Activated CD4-positive, CD25-positive, alpha-beta regulatory T cell (primary cell): ENCODE results near the gene OR4N5.
"Not testable (repeated sequence)": the region's sequence is repeated elsewhere in the genome, so short reads cannot be mapped to it uniquely, and the experiment has no call there.

Source experiments
- DNase-seq, 4 experiments: peaks; one replicate each; lab custom pipeline; 2025; lab: John Stamatoyannopoulos, UW

The OR4N5 gene, protein sequence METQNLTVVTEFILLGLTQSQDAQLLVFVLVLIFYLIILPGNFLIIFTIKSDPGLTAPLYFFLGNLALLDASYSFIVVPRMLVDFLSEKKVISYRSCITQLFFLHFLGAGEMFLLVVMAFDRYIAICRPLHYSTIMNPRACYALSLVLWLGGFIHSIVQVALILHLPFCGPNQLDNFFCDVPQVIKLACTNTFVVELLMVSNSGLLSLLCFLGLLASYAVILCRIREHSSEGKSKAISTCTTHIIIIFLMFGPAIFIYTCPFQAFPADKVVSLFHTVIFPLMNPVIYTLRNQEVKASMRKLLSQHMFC

DNA sequence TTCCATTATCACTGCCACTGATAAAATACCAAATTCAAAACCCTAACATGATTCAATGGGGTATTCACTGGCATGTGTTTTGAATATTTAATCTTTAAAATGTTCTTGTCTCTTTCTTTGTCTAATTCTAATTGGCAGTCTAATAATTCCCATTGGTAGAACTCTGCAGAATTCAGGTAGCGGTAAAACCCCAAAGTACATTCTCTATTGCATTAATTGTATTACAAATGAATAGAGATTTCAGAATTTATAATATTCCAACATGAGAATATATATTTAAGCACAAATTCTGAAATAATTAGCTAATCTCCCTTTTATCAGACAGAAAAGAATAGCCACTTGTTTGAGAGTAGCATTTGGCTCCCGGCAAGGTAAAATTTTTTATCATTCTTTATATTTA lies at the start of gene OR4N5:
TSS of gene OR4N5 (plus strand) at position 301 of the 400 bp plus-strand sequence. CDS start 4,916 bp downstream, outside the sequence.
- no peak for DNase-seq

DNA sequence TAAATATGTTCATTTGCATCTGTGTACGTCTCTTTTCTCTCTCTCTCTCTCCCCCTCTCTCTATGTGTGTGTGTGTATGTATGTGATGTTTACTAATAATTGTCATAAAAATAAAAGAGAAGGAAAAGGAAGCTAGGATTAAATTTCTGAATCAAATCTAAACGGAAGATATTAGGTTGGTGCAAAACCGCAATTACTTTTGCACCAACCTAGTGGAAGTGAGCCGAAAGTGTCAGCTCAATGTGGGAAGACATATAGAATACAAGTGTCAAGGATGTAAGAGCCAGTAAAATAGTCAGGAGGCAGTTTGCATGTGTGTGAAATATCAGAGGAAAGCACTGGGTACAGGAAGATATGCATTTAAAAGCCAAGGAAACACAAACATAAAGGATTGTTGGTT lies 46.6 kb upstream of the OR4N5 start:
- DNase-seq, result no peak

DNA sequence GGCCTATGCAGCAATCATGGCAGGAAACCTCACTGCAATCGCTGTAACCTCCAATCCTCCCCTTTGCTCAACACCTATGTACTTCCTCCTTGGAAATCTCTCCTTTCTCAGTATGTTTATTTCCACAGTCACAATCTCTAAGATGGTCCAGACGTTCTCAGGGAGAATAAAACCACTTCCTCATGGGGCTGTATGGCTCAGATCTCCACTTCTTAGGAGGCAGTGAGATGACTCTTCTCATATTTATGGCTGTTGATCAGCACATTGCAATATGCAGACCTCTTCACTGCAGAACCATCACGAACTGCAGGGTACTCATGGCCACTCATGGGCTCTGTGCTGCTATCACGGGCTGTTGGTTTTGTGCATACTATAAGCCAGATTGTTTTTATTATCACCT lies 45.2 kb upstream of the OR4N5 start:
- no peak for DNase-seq

- not testable (repeated sequence) for DNase-seq
These were observed 39.5 kb upstream of the OR4N5 start for GRCh38 chr14:20098926-20099770.

DNA sequence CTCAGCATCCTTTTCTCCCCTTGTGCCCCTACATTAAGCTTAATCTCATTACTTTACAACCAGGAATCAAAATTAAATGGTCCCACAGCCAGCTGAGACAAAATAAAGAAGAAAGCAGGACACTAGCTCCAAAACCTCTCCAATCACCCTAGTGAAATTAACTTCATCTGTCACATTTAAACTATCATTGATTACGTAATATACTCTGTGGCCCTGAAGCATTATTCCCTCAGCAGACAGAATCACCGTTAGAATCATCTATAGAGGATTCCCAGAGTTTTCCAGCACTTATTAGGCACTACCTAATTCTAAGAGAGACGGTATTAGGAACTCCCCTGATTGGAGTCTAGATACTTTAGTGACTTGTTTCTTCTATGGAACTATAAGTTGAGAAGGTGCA lies 28.2 kb upstream of the OR4N5 start, which contains the start of gene OR4K17:
TSS of gene OR4K17 (plus strand) at position 302 of the 400 bp plus-strand sequence. CDS start 6,761 bp downstream, outside the sequence.
- no peak for DNase-seq

GRCh38 chr14:20112321-20112720 lies 26.3 kb upstream of the OR4N5 start:
- DNase-seq, result no peak

DNA sequence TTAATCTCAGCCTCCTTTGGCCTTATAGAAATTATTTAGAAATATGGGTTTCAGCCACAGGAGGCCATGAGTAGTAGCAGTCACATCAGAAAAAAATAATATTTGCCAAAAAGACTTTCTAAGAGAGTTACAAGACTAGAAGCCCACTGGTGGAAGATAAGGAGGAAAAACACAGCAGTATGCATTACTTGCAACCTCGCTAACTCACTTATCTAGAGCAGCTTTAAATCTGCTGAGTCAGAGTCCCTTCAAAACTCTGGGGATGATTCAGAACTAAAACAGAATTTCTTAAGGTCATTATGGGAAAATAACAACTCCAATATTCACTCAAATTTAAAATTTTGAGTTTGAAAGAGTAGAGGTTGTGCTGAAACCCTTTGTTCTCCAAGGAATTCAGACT lies 21.9 kb upstream of the OR4N5 start:
- no peak for DNase-seq

GRCh38 chr14:20118795-20119194 lies 19.8 kb upstream of the OR4N5 start:
- DNase-seq, result no peak

DNA sequence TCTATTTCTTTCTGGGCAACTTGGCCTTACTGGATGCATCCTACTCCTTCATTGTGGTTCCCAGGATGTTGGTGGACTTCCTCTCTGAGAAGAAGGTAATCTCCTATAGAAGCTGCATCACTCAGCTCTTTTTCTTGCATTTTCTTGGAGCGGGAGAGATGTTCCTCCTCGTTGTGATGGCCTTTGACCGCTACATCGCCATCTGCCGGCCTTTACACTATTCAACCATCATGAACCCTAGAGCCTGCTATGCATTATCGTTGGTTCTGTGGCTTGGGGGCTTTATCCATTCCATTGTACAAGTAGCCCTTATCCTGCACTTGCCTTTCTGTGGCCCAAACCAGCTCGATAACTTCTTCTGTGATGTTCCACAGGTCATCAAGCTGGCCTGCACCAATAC lies 5.3 kb downstream of the OR4N5 start:
- DNase-seq, result no peak

DNA sequence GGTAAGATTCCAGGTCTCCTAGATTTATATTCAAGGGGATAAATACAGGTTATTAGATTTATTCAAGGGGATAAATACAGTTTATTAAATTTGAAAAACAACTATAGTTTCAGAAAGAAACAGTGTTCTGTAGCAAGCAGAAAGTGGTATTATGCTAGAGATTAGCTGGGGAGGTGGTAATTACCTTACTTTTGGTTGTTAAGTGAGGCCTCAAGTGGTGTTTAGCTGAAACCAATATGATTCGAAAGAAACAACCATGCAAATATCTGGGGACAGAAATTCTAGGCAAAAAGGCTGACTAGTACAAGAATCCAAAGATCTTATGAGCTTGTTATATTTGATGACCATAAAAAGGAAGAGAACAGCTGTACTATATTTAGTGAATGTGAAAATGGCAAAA lies 6.2 kb downstream of the OR4N5 start:
- no peak for DNase-seq

GRCh38 chr14:20164462-20164861 lies 25.8 kb downstream of the OR4N5 start:
- DNase-seq, result no peak

DNA sequence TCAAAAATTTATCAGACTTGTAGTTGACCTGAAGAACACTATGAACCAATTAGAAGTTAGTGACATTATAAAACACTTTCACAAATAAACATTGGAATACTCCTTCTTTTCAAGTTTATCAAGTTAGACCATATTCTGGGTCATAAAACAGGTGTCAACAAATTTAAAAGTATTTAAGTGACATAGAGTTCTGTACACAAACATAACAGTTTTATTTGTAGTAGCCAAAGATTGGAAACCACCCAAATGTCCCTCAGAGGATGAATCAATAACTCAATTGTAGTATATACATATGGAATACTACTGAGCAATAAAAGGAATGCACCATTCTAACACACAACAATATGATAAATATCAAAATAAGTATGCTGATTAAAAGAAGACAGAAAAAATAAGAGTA lies 28.5 kb downstream of the OR4N5 start:
- DNase-seq, result no peak

GRCh38 chr14:20169852-20170251 lies 31.2 kb downstream of the OR4N5 start:
- not testable (repeated sequence) for DNase-seq

- DNase-seq, result not testable (repeated sequence)
These were observed 35.6 kb downstream of the OR4N5 start for GRCh38 chr14:20174205-20174604.

DNA sequence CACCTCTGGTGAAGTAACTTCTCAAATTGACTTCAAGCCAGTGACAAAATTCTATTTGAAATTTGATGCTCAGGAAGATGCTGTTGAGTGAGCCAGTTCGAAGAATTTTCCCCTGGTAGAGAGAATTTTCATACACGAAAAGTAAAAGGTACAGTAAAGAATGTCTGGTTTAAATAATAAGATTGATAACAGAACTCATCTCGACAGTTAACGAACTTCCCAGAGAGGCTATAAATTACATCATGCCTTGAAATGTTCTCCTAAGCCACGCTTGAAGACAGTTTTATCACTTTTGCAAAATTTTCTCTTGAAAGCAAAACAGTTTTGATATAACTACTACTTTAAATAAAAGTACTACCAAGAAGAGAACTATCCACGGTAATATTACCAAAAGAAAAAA lies 37.7 kb downstream of the OR4N5 start:
- DNase-seq, result no peak

DNA sequence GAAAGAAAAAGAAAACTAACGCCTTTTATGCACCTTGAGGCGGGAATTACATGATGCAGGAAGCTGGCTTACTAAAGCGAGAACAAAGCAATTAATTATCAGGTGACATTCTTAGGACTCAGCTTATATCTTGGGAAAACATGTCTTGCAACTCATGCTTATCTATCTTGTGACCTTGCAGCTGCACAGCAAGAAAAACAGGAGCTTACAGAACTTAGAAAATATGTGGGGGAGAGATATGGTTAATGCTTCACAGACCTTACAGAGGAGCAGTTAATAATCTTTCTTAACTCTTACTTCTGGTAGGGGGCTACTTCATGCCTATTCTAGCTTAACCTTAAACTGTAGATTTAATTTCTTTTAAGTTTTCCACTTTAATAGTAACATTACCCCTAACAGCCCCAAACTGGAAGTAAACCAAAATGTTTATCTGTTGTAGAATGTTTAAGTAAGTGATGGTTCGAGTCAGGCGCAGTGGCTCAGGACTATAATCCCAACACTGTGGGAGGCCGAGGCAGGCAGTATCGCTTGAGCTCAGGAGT lies 38.9 kb downstream of the OR4N5 start:
- no peak for DNase-seq

- DNase-seq, result no peak
These were observed 40.6 kb downstream of the OR4N5 start for GRCh38 chr14:20179218-20179617.

DNA sequence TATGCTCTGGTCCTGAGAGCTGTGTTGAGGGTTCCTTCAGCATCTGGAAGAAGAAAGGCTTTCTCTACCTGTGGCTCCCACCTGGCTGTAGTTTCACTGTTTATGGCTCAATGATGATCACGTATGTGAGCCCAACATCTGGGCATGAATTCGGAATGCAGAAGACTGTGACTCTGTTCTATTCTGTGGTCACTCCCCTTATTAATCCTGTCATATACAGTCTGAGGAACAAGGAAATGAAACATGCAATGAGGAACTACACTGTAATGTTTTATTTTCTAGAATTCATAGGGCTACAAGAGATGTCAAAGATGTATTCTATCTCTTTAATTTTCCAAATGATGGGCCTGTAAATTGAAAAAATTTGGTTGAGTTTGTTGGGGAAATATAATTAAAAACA lies 41.3 kb downstream of the OR4N5 start:
- no peak for DNase-seq

GRCh38 chr14:20180486-20180885 lies 41.9 kb downstream of the OR4N5 start:
- DNase-seq, result no peak

DNA sequence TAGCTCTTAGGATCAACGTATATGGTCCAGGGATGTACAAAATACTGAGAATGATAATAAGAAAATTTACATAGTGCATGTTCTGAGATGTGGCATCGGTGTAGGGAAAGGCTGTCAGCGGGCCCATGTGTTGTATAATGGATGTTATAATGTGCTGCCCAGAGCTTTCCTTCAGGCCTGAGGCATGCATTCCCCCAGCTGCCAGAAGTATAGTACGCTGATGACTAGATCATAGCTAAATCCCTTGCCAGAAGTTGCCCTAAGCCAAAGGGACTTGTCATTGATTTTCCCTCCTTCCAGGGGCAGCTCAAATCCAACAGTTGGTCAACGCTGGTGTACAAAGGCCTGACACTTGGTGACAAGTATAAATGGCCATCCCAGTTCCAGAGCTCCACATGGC lies 45.6 kb downstream of the OR4N5 start:
- DNase-seq, result no peak

GRCh38 chr14:20190596-20190995 lies 52.0 kb downstream of the OR4N5 start, which contains the start of gene OR11G2:
Gene OR11G2 (plus strand): TSS chr14:20190896. CDS start chr14:20197438, 6,542 bp downstream.
- no peak for DNase-seq

DNA sequence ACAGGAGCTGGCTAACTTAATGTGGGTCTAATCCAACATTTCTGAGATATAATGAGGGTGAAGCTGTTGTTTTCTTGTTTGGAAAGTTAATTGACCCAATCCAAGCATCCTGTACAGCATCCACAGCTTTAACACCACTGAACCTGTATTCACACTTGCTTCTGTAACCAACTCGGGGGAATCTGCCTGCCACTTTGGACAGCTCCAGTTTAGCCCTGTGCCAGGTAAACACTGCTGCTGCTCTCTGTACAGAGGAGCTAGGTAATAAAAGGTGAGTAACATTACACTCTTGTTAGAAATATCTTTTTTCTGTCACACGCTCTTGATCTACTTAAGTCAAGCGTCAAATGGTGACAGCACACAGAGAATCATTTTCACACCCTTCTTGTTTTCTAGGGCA lies 52.8 kb downstream of the OR4N5 start:
- no peak for DNase-seq

- DNase-seq, result no peak
These were observed 55.5 kb downstream of the OR4N5 start for GRCh38 chr14:20194101-20194500.
